GM18499 (cell line): ENCODE measurements around the gene ZC3H18.

ENCODE experiments used
- ATAC-seq: cut with Tn5 transposase; IDR thresholded peaks from one replicate; pipeline ENCODE4 v1.9.1; 2021; ENCODE audit warnings: moderate number of reproducible peaks; ENCODE audit not compliant: insufficient read depth, unreplicated experiment

Gene ZC3H18

GRCh38 chr16:88578446-88579313, 8.5 kb downstream of the ZC3H18 start:
- no peak for ATAC-seq

- no peak for ATAC-seq
Observed at GRCh38 chr16:88580371-88580770, 10.2 kb downstream of the ZC3H18 start.

- no peak for ATAC-seq
Observed at GRCh38 chr16:88581033-88581432, 10.8 kb downstream of the ZC3H18 start.

GRCh38 chr16:88582912-88583575, 12.8 kb downstream of the ZC3H18 start:
- ATAC-seq: no peak

GRCh38 chr16:88584676-88585075, 14.5 kb downstream of the ZC3H18 start:
- ATAC-seq: no peak

GRCh38 chr16:88585269-88585668, 15.1 kb downstream of the ZC3H18 start:
- ATAC-seq: no peak

- no peak for ATAC-seq
Observed at GRCh38 chr16:88585927-88586581, 15.9 kb downstream of the ZC3H18 start.

- ATAC-seq: no peak
Observed at GRCh38 chr16:88588148-88588547, 17.9 kb downstream of the ZC3H18 start.

GRCh38 chr16:88588754-88589153, 18.6 kb downstream of the ZC3H18 start:
- no peak for ATAC-seq

GRCh38 chr16:88589441-88589840, 19.2 kb downstream of the ZC3H18 start:
- ATAC-seq: no peak

GRCh38 chr16:88591577-88592021, 21.4 kb downstream of the ZC3H18 start:
- ATAC-seq: no peak

GRCh38 chr16:88593061-88593460, 22.9 kb downstream of the ZC3H18 start:
- no peak for ATAC-seq

- ATAC-seq: no peak
Observed at GRCh38 chr16:88593489-88593888, 23.3 kb downstream of the ZC3H18 start.

- no peak for ATAC-seq
Observed at GRCh38 chr16:88593910-88594309, 23.7 kb downstream of the ZC3H18 start.

- no peak for ATAC-seq
Observed at GRCh38 chr16:88595101-88595500, 24.9 kb downstream of the ZC3H18 start.

GRCh38 chr16:88595921-88596320, 25.7 kb downstream of the ZC3H18 start:
- no peak for ATAC-seq

- ATAC-seq: no peak
Observed at GRCh38 chr16:88596483-88596882, 26.3 kb downstream of the ZC3H18 start.

- ATAC-seq: no peak
Observed at GRCh38 chr16:88597856-88598491, 27.8 kb downstream of the ZC3H18 start.

- ATAC-seq: no peak
Observed at GRCh38 chr16:88599092-88599733, 29.0 kb downstream of the ZC3H18 start.
